ENCODE results near the gene UNCX.

GRCh38 chr7:1225441-1226185, 7.1 kb upstream of the UNCX start:
- no peak for TF ChIP-seq POLR2AphosphoS5 (IDR thresholded peaks at IDR 0.05; ENCODE audit: low read depth, low read length)
- no peak for TF ChIP-seq SP2 (IDR thresholded peaks at IDR 0.05; ENCODE audit: low read length)
- TF ChIP-seq CTCF (IDR thresholded peaks at IDR 0.05; ENCODE audit: control extremely low read depth in 1 of 3, insufficient read depth in 1 of 3, low read depth in 1 of 3, low read length in 3 of 3): peak; percentile 63 to 88 (median 85)
- no peak for TF ChIP-seq E2F6 (IDR thresholded peaks at IDR 0.05)
- TF ChIP-seq SUZ12 (IDR thresholded peaks at IDR 0.05; ENCODE audit: low read length): no peak; the same call in 1 of the 2 replicates
- no peak for TF ChIP-seq BRCA1 (IDR thresholded peaks at IDR 0.05; ENCODE audit: low read depth, low read length)
- TF ChIP-seq JUND (IDR thresholded peaks at IDR 0.05; ENCODE audit: low read length): no peak
- TF ChIP-seq MAX (IDR thresholded peaks at IDR 0.05): no peak
- TF ChIP-seq CREB1 (IDR thresholded peaks at IDR 0.05): no peak
- peak; percentile 64 to 80 for TF ChIP-seq RAD21 (IDR thresholded peaks at IDR 0.05 in 1 of 2, conservative IDR thresholded peaks at IDR 0.05 in 1 of 2; ENCODE audit: low read depth in 2 of 2, low read length in 2 of 2)
